K562 (cell line): Measurements from ENCODE around the gene TAAR9. TPM values are rescaled to one million over a fixed set of nuclear protein-coding genes. Genes with fewer than 3 reads are reported as not detected.

ENCODE experiments used
- PBX2 ChIP-seq, 2 experiments: IDR thresholded peaks in 1 of 2; conservative IDR thresholded peaks in 1 of 2; 2 replicates each; pipeline ENCODE4 v1.6.1; 2016; ENCODE audit warnings: low read depth in 2 of 2, mild to moderate bottlenecking in 1 of 2, missing compliant biosample characterization in 1 of 2, missing genetic modification characterization in 1 of 2, moderate library complexity in 1 of 2
- ZEB2 ChIP-seq: fragments of 450-650 bp; IDR thresholded peaks from 2 replicates; pipeline ENCODE4 v1.6.1; 2016
- ZNF311 ChIP-seq: fragments of 250-450 bp; sonication (Bioruptor Pico); IDR thresholded peaks from 2 replicates; pipeline ENCODE4 v1.4.0; 2020; ENCODE audit warnings: mild to moderate bottlenecking, moderate library complexity
- ZNF444 ChIP-seq: fragments of 250-450 bp; sonication (Bioruptor Pico); IDR thresholded peaks from 2 replicates; pipeline ENCODE4 v1.4.0; 2020; ENCODE audit warnings: mild to moderate bottlenecking, moderate library complexity
- polyA plus RNA-seq, 8 experiments: library from polyadenylated mRNA; depleted of rRNA in 4 of 8; stranded (reverse) in 5 of 8; unstranded in 3 of 8; fragments of >200 nt; fragmentation: Nextera tagmentation in 2 of 8; fragmentation: Illumina TruSeq in 1 of 8; extraction: Ambion mirVana in 2 of 8; extraction: Trizol in 1 of 8; gene quantifications; 2 replicates each; pipeline versions ENCODE4 v1.2.1 to v1.2.3, GENCODE V29; 2011 to 2014; ENCODE audit warnings: inconsistent platforms in 1 of 8, missing spikeins in 1 of 8
- total RNA-seq, 7 experiments: library from RNA; depleted of rRNA in 6 of 7; stranded (reverse); fragments of >200 nt in 6 of 7; fragmentation: Illumina TruSeq in 2 of 7; extraction: Trizol in 2 of 7; gene quantifications; 2 replicates each; pipeline versions ENCODE4 v1.2.1 to v1.2.3, GENCODE V29; 2011 to 2021; ENCODE audit warnings: low replicate concordance in 1 of 7
- TF ChIP-seq, protein P1 (sequence below): fragments of 250-450 bp; sonication (Bioruptor Pico); IDR thresholded peaks from 2 replicates; pipeline ENCODE4 v1.4.0; 2020; ENCODE audit warnings: borderline replicate concordance
- TF ChIP-seq, protein P2 (sequence below), 2 experiments: fragments of 200-800 bp in 1 of 2; sonication (Bioruptor generic) in 1 of 2; sonication (generic) in 1 of 2; formaldehyde crosslinking in 1 of 2; IDR thresholded peaks in 1 of 2; conservative IDR thresholded peaks in 1 of 2; 2 replicates each; pipeline versions ENCODE4 v1.5.0 to v1.6.1; 2016 to 2020; ENCODE audit warnings: missing compliant biosample characterization in 1 of 2, missing genetic modification characterization in 1 of 2, missing genetic modification reagents in 1 of 2
- TF ChIP-seq, protein P3 (sequence below): fragments of 250-450 bp; sonication (Bioruptor Pico); IDR thresholded peaks from 2 replicates; pipeline ENCODE4 v1.5.0; 2021; ENCODE audit warnings: mild to moderate bottlenecking, moderate library complexity
- TF ChIP-seq, protein P4 (sequence below): fragments of 250-450 bp; sonication (Bioruptor Pico); IDR thresholded peaks from 2 replicates; pipeline ENCODE4 v1.4.0; 2020
- TF ChIP-seq, protein P5 (sequence below): fragments of 250-450 bp; sonication (Bioruptor Pico); IDR thresholded peaks from 2 replicates; pipeline ENCODE4 v1.5.0; 2022; ENCODE audit warnings: mild to moderate bottlenecking

TAAR9 gene
- total and polyA plus RNA-seq, 9 of the 15 experiments (the other 6 are each of a cell fraction or from before 2014, with no cell fraction given) = not detected

DNA sequence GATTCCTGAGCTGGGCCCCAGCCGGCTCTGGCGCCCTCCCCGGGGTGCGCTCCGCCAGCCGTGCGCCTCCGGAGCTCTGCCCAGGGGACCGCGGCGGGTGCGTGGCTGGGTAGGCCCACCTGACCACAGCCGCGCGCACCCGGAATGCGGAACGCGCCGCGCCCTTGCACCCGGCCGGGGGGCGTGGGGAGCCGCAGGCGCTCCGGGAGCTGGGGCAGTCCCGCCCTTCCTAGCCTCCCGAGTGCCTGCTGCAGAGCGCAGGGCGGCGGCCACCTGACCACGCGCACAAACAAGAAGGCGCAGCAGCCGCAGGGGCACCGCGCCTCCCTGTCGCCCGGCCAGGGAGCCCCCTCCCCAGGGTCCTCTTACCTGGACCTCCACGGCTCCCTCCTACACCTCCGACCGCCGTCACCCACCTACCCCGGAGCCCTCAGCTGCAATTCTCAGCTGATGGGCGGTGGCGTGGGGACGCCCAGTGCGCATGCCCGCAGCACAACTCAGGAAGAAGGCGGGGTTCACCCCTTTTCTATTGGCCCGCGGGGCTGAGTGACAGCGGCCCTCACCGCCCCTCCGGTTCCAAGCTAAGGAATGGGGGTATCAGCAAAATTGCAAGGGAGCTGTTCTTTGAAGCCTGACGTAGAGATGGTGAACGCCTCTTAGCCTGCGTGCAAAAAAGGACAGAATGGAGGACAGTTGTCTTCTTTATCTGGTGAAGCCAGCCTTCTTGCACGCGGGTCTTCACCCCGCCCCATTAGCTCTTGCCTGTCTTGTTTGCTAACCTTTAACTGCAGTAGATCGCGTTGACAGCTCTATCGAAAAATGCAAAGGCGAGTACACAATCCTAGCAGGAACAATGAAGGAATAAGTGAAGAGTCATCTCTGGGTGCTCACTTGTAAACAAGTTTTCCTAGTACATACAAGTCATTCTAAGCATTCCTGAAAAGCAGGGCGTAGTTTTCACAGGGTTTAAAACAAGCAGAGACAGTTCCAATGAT is 25.1 kb upstream of the TAAR9 start, which contains the start of gene STX7 (continued):
- TF ChIP-seq PBX2 (CRISPR knock-in tag; IDR thresholded peaks at IDR 0.05; ENCODE audit: low read depth) (peak; percentile 90), PBX2 (tag; conservative IDR thresholded peaks at IDR 0.05; ENCODE audit: low read depth) (peak; percentile 98), ZEB2 (no peak), ZNF311 (no peak), ZNF444 (CRISPR knock-in tag) (no peak)
- TF ChIP-seq, protein P1, sequence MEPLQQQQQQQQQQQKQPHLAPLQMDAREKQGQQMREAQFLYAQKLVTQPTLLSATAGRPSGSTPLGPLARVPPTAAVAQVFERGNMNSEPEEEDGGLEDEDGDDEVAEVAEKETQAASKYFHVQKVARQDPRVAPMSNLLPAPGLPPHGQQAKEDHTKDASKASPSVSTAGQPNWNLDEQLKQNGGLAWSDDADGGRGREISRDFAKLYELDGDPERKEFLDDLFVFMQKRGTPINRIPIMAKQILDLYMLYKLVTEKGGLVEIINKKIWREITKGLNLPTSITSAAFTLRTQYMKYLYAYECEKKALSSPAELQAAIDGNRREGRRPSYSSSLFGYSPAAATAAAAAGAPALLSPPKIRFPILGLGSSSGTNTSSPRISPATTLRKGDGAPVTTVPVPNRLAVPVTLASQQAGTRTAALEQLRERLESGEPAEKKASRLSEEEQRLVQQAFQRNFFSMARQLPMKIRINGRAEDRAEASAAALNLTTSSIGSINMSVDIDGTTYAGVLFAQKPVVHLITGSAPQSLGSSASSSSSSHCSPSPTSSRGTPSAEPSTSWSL = no peak
- TF ChIP-seq, protein P2, sequence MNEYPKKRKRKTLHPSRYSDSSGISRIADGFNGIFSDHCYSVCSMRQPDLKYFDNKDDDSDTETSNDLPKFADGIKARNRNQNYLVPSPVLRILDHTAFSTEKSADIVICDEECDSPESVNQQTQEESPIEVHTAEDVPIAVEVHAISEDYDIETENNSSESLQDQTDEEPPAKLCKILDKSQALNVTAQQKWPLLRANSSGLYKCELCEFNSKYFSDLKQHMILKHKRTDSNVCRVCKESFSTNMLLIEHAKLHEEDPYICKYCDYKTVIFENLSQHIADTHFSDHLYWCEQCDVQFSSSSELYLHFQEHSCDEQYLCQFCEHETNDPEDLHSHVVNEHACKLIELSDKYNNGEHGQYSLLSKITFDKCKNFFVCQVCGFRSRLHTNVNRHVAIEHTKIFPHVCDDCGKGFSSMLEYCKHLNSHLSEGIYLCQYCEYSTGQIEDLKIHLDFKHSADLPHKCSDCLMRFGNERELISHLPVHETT (CRISPR knock-in tag; conservative IDR thresholded peaks at IDR 0.05 in 1 of 2, IDR thresholded peaks at IDR 0.05 in 1 of 2) = no peak
- TF ChIP-seq, protein P3, sequence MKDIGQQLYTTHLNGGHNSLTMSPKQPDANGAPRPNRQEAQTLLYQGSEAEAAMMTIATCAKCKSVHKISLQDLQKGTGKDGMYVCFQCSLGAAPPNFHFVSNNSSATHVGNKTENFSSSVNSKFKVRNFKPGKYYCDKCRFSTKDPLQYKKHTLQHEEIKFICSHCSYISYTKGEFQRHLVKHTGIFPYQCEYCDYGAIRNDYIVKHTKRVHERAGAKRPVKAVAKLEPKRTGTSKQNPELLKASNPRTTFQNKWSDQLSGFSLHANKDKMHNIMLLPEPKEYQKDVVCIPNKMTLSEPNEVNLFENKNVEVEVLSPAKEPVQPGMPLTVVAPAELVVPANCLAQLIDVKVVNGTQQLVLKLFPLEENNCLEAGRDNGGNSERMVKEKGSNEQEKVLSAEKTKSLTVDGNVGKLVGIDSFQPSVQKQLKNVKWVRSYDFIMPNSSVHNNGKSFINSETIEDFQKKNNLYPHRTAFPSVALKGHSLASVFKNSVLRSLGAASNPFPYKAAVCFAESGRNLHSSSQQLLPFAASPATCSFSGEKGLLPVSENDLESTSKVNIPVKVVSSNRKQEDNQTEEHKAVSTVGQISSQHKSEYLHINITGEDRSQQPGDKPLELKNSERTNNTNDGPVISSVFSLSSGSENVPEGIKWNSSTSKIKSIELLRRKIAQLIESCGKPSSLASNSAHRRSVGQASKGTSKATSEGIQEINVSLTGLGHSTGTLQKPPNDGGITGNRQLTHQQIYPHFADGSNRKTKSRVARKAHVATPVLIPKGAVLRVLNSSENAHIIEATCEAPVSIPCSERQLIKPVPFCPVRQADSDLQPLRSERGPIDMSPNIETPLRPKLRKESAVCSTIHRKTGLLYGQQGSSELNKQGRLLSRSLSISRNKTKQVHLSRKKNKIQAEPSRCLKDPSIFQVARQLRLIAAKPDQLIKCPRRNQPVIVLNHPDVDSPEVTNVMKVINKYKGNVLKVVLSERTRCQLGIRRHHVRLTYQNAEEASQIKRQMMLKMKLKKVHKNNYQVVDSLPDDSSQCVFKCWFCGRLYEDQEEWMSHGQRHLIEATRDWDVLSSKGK = no peak
- TF ChIP-seq, protein P4, sequence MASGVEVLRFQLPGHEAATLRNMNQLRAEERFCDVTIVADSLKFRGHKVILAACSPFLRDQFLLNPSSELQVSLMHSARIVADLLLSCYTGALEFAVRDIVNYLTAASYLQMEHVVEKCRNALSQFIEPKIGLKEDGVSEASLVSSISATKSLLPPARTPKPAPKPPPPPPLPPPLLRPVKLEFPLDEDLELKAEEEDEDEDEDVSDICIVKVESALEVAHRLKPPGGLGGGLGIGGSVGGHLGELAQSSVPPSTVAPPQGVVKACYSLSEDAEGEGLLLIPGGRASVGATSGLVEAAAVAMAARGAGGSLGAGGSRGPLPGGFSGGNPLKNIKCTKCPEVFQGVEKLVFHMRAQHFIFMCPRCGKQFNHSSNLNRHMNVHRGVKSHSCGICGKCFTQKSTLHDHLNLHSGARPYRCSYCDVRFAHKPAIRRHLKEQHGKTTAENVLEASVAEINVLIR = no peak
- TF ChIP-seq, protein P5, sequence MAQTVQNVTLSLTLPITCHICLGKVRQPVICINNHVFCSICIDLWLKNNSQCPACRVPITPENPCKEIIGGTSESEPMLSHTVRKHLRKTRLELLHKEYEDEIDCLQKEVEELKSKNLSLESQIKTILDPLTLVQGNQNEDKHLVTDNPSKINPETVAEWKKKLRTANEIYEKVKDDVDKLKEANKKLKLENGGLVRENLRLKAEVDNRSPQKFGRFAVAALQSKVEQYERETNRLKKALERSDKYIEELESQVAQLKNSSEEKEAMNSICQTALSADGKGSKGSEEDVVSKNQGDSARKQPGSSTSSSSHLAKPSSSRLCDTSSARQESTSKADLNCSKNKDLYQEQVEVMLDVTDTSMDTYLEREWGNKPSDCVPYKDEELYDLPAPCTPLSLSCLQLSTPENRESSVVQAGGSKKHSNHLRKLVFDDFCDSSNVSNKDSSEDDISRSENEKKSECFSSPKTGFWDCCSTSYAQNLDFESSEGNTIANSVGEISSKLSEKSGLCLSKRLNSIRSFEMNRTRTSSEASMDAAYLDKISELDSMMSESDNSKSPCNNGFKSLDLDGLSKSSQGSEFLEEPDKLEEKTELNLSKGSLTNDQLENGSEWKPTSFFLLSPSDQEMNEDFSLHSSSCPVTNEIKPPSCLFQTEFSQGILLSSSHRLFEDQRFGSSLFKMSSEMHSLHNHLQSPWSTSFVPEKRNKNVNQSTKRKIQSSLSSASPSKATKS = no peak
